HepG2 (cell line): ENCODE measurements around the gene SNX12. TPM values are rescaled to one million over a fixed set of nuclear protein-coding genes. Genes with fewer than 3 reads are reported as not detected.

Experiments used
- FOSL2 ChIP-seq: sonication (generic); formaldehyde crosslinking; IDR thresholded peaks from 2 replicates; pipeline ENCODE4 v1.4.0; 2020; ENCODE audit warnings: missing genetic modification reagents
- GATA4 ChIP-seq: sonication (generic); IDR thresholded peaks from 2 replicates; pipeline ENCODE4 v1.6.1; 2016; ENCODE audit warnings: antibody characterized with exemption, low read depth, borderline replicate concordance
- KLF16 ChIP-seq, 2 experiments: sonication (generic) in 1 of 2; formaldehyde crosslinking in 1 of 2; IDR thresholded peaks; 2 replicates each; pipeline versions ENCODE4 v1.6.1 to v1.8.0; 2016 to 2023; ENCODE audit warnings: missing genetic modification reagents in 2 of 2, missing compliant biosample characterization in 1 of 2
- MED1 ChIP-seq: sonication (generic); formaldehyde crosslinking; IDR thresholded peaks from 2 replicates; pipeline ENCODE4 v1.4.0; 2020; ENCODE audit warnings: missing genetic modification reagents
- NAIF1 ChIP-seq: sonication (generic); formaldehyde crosslinking; IDR thresholded peaks from 2 replicates; pipeline ENCODE4 v1.5.0; 2020; ENCODE audit warnings: mild to moderate bottlenecking, missing genetic modification reagents, borderline replicate concordance
- PATZ1 ChIP-seq: sonication (generic); formaldehyde crosslinking; IDR thresholded peaks from 2 replicates; pipeline ENCODE4 v1.4.0; 2020; ENCODE audit warnings: missing genetic modification reagents
- PCBP2 ChIP-seq: fragments of 200-400 bp; formaldehyde crosslinking; optimal IDR thresholded peaks from 2 replicates; pipeline ENCODE3; 2018; ENCODE audit warnings: low read length, low read depth; ENCODE audit not compliant: poor library complexity, severe bottlenecking
- PHF21A ChIP-seq: sonication (generic); formaldehyde crosslinking; IDR thresholded peaks from 2 replicates; pipeline ENCODE4 v1.5.0; 2020; ENCODE audit warnings: mild to moderate bottlenecking, missing genetic modification reagents
- RFX5 ChIP-seq: IDR thresholded peaks from 2 replicates; pipeline ENCODE4 v1.6.1; 2011; ENCODE audit warnings: low read depth, low read length, improper control_type of control experiment
- SNRNP70 ChIP-seq: fragments of 200-400 bp; formaldehyde crosslinking; IDR thresholded peaks from 2 replicates; pipeline ENCODE4 v1.6.1; 2017; ENCODE audit warnings: mild to moderate bottlenecking, low read depth, low read length, moderate library complexity
- SRF ChIP-seq: IDR thresholded peaks from 2 replicates; pipeline ENCODE4 v1.6.1; 2011; ENCODE audit warnings: mild to moderate bottlenecking, low read depth, low read length, moderate library complexity
- TCF7 ChIP-seq: sonication (generic); IDR thresholded peaks from 2 replicates; pipeline ENCODE4 v1.6.1; 2016; ENCODE audit warnings: antibody characterized with exemption, low read depth
- ZFP1 ChIP-seq: IDR thresholded peaks from 2 replicates; pipeline ENCODE4 v1.6.1; 2016
- ZNF264 ChIP-seq: sonication (generic); formaldehyde crosslinking; IDR thresholded peaks from 2 replicates; pipeline ENCODE4 v1.4.0; 2020; ENCODE audit warnings: missing genetic modification reagents
- ZNF549 ChIP-seq: sonication (generic); formaldehyde crosslinking; IDR thresholded peaks from 2 replicates; pipeline ENCODE4 v1.5.0; 2020; ENCODE audit warnings: missing genetic modification reagents
- ZNF564 ChIP-seq: sonication (generic); formaldehyde crosslinking; IDR thresholded peaks from 2 replicates; pipeline ENCODE4 v1.8.1; 2023; ENCODE audit warnings: mild to moderate bottlenecking, missing genetic modification reagents
- ZNF644 ChIP-seq: IDR thresholded peaks from 2 replicates; pipeline ENCODE4 v1.6.1; 2016; ENCODE audit warnings: low read depth
- ZNF672 ChIP-seq: sonication (generic); formaldehyde crosslinking; IDR thresholded peaks from 2 replicates; pipeline ENCODE4 v1.8.1; 2022; ENCODE audit warnings: missing genetic modification reagents
- ZNF747 ChIP-seq: sonication (generic); formaldehyde crosslinking; IDR thresholded peaks from 2 replicates; pipeline ENCODE4 v1.8.1; 2023; ENCODE audit warnings: missing genetic modification reagents, mild to moderate bottlenecking, borderline replicate concordance
- ZNF772 ChIP-seq: sonication (generic); formaldehyde crosslinking; IDR thresholded peaks from 2 replicates; pipeline ENCODE4 v1.5.0; 2020; ENCODE audit warnings: mild to moderate bottlenecking, missing genetic modification reagents
- ZNF878 ChIP-seq: sonication (generic); formaldehyde crosslinking; IDR thresholded peaks from 2 replicates; pipeline ENCODE4 v1.8.1; 2023; ENCODE audit warnings: mild to moderate bottlenecking, missing genetic modification reagents, moderate library complexity
- polyA plus RNA-seq, 8 experiments: library from polyadenylated mRNA; depleted of rRNA in 3 of 8; stranded (reverse) in 7 of 8; unstranded in 1 of 8; fragments of >200 nt; fragmentation: Illumina TruSeq in 4 of 8; extraction: Trizol in 4 of 8; gene quantifications; 2 replicates each; pipeline versions ENCODE4 v1.2.1 to v1.2.3, GENCODE V29; 2011 to 2016; ENCODE audit warnings: low read depth in 4 of 8, missing spikeins in 1 of 8, mixed read lengths in 1 of 8; ENCODE audit not compliant: insufficient read depth in 1 of 8
- total RNA-seq, 5 experiments: library from RNA; depleted of rRNA; stranded (reverse); fragments of >200 nt; fragmentation: Illumina TruSeq; extraction: Trizol; gene quantifications; 2 replicates each; pipeline ENCODE4 v1.2.3, GENCODE V29; 2016; ENCODE audit warnings: low read depth in 1 of 5
- TF ChIP-seq, protein P1 (sequence below): IDR thresholded peaks from 2 replicates; pipeline ENCODE4 v1.6.1; 2016; ENCODE audit warnings: missing compliant biosample characterization, missing genetic modification reagents, borderline replicate concordance
- TF ChIP-seq, protein P2 (sequence below): IDR thresholded peaks from 2 replicates; pipeline ENCODE4 v1.6.1; 2016; ENCODE audit warnings: low read depth, control low read depth
- TF ChIP-seq, protein P3 (sequence below): sonication (generic); formaldehyde crosslinking; IDR thresholded peaks from 2 replicates; pipeline ENCODE4 v1.4.0; 2020; ENCODE audit warnings: missing genetic modification reagents
- TF ChIP-seq, protein P4 (sequence below): sonication (generic); formaldehyde crosslinking; IDR thresholded peaks from 2 replicates; pipeline ENCODE4 v1.4.0; 2020; ENCODE audit warnings: missing genetic modification reagents

SNX12 gene
- total and polyA plus RNA-seq, 2 of the 13 experiments (the other 11 are each of a cell fraction or from before 2014, with no cell fraction given) = 30.3 to 42.2 TPM

DNA sequence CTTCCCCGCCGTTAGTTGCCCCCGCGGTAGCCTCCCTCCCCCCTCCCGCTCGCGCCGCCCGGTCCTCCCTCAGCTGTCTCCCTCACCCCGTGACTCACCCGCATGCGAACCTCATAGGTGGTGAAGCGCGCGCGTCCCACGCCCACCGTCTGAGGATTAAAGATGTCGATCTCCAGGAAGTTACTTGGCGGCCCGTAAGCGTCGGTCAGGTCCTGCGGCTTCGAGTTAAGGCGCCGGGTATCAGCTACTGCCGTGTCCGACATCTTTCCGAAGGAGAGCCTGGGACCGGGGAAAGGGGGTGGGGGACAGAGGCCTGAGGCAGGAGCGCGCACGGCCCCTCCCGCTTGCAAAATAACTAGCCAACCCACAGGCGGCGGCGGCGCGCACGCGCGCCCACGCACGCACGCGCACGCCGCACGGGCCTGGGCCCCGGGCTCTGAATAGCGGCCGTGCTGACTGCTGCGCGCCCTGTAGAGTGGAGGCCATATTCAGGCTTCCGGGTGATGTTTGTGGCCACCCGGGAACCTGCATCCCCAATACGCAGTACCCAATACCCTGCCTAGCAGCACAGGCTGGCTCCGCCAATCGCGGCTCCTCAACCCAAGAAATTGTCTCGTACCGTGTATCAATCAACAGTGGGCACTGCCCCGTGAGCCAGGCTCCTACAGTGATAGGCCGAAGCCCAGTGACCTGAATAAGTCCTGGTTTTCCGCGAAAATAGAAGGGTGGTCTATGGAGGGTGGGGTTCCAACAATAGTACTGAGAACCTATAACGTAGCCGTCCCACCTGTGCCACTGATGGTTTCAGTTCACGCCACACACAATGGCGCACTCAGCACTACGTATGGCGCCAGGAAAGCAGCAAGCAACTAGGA lies at the start of gene SNX12 (continued):
- TF ChIP-seq PATZ1 (peak; percentile 58), NAIF1 (CRISPR knock-in tag) (no peak), ZNF772 (CRISPR knock-in tag) (peak; percentile 29; the same call in 1 of the 2 replicates), RFX5 (peak; percentile 91), KLF16 (CRISPR knock-in tag; IDR thresholded peaks at IDR 0.05) (peak in 1 of 2 experiments; percentile 44; a peak in 1 of 4 replicates), PHF21A (peak; percentile 89), SRF (peak; percentile 77; the same call in 1 of the 2 replicates), PCBP2 (no peak), MED1 (CRISPR knock-in tag) (peak; percentile 42; the same call in 1 of the 2 replicates), ZNF564 (CRISPR knock-in tag) (no peak), ZNF672 (CRISPR knock-in tag) (peak; percentile 61; the same call in 1 of the 2 replicates), TCF7 (no peak), SNRNP70 (no peak), ZNF747 (no peak), ZNF644 (no peak), ZNF878 (CRISPR knock-in tag) (no peak), ZFP1 (CRISPR knock-in tag) (no peak), ZNF264 (CRISPR knock-in tag) (no peak), ZNF549 (no peak), GATA4 (0 out of 2 replicates have a peak, but pooled peaks have one; percentile 61), FOSL2 (CRISPR knock-in tag) (peak; percentile 50; the same call in 1 of the 2 replicates)
- TF ChIP-seq, protein P1, sequence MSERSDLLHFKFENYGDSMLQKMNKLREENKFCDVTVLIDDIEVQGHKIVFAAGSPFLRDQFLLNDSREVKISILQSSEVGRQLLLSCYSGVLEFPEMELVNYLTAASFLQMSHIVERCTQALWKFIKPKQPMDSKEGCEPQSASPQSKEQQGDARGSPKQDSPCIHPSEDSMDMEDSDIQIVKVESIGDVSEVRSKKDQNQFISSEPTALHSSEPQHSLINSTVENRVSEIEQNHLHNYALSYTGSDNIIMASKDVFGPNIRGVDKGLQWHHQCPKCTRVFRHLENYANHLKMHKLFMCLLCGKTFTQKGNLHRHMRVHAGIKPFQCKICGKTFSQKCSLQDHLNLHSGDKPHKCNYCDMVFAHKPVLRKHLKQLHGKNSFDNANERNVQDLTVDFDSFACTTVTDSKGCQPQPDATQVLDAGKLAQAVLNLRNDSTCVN (CRISPR knock-in tag) = no peak
- TF ChIP-seq, protein P2, sequence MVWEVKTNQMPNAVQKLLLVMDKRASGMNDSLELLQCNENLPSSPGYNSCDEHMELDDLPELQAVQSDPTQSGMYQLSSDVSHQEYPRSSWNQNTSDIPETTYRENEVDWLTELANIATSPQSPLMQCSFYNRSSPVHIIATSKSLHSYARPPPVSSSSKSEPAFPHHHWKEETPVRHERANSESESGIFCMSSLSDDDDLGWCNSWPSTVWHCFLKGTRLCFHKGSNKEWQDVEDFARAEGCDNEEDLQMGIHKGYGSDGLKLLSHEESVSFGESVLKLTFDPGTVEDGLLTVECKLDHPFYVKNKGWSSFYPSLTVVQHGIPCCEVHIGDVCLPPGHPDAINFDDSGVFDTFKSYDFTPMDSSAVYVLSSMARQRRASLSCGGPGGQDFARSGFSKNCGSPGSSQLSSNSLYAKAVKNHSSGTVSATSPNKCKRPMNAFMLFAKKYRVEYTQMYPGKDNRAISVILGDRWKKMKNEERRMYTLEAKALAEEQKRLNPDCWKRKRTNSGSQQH (CRISPR knock-in tag) = 0 out of 2 replicates have a peak, but pooled peaks have one; percentile 32
- TF ChIP-seq, protein P3, sequence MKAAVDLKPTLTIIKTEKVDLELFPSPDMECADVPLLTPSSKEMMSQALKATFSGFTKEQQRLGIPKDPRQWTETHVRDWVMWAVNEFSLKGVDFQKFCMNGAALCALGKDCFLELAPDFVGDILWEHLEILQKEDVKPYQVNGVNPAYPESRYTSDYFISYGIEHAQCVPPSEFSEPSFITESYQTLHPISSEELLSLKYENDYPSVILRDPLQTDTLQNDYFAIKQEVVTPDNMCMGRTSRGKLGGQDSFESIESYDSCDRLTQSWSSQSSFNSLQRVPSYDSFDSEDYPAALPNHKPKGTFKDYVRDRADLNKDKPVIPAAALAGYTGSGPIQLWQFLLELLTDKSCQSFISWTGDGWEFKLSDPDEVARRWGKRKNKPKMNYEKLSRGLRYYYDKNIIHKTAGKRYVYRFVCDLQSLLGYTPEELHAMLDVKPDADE = no peak
- TF ChIP-seq, protein P4, sequence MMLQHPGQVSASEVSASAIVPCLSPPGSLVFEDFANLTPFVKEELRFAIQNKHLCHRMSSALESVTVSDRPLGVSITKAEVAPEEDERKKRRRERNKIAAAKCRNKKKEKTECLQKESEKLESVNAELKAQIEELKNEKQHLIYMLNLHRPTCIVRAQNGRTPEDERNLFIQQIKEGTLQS (CRISPR knock-in tag) = no peak
